ENCODE measurements around the gene PEPD. TPM values are rescaled to one million over a fixed set of nuclear protein-coding genes. Genes with fewer than 3 reads are reported as not detected.

The PEPD gene
- polyA plus RNA-seq, 1 donor from 2014 or later = 43.9 TPM

- H3K27me3 ChIP-seq (ENCODE audit: insufficient read depth, low read depth, low read length) = no peaks in the 10 kb centered on the region
- no peaks in the 10 kb centered on the region for H3K9me2 ChIP-seq (ENCODE audit: insufficient read depth, low read length)
- H3K27ac ChIP-seq (ENCODE audit: low read length) = no peak overlapping the region
- no peak overlapping the region for H3K4me2 ChIP-seq (ENCODE audit: low read length)
- no peak for TF ChIP-seq REST (IDR thresholded peaks at IDR 0.05; ENCODE audit: borderline replicate concordance)
- no peak for TF ChIP-seq MXI1 (conservative IDR thresholded peaks at IDR 0.05; ENCODE audit: poor library complexity, severe bottlenecking)
- no peak for TF ChIP-seq SMC3 (conservative IDR thresholded peaks at IDR 0.05; ENCODE audit: poor library complexity)
- TF ChIP-seq POLR2AphosphoS5 (IDR thresholded peaks at IDR 0.05) = no peak
- no peak for TF ChIP-seq TAF1 (IDR thresholded peaks at IDR 0.05; ENCODE audit: low read depth)
- TF ChIP-seq EP300 (conservative IDR thresholded peaks at IDR 0.05; ENCODE audit: poor library complexity, severe bottlenecking) = no peak
- no peak for TF ChIP-seq RAD21 (conservative IDR thresholded peaks at IDR 0.05)
- TF ChIP-seq CTCF (IDR thresholded peaks at IDR 0.05; ENCODE audit: poor library complexity, severe bottlenecking) = no peak
- no peak for TF ChIP-seq EZH2 (IDR thresholded peaks at IDR 0.05; ENCODE audit: borderline replicate concordance, insufficient read depth, low read length, poor library complexity, severe bottlenecking)
- no peaks in the 10 kb centered on the region for H3F3A ChIP-seq (ENCODE audit: insufficient read depth, low read length, poor library complexity, severe bottlenecking)
- no peaks in the 10 kb centered on the region for H3K79me2 ChIP-seq (replicated peaks; ENCODE audit: insufficient read depth, low read length)
- no peak overlapping the region for H3K4me3 ChIP-seq (ENCODE audit: low read length)
- no peaks in the 10 kb centered on the region for H3K36me3 ChIP-seq (ENCODE audit: insufficient read depth, low read length)
- no peak overlapping the region for H2AFZ ChIP-seq (ENCODE audit: low read depth, low read length)
- H3K9ac ChIP-seq (ENCODE audit: low read length) = no peak overlapping the region
- H3K9me3 ChIP-seq (ENCODE audit: low read length) = no peaks in the 10 kb centered on the region
- H4K20me1 ChIP-seq (ENCODE audit: insufficient read depth) = no peaks in the 10 kb centered on the region
Measured at GRCh38 chr19:33442706-33443105, 78.9 kb downstream of the PEPD start.

GRCh38 chr19:33441828-33442227, 79.8 kb downstream of the PEPD start:
- Histone ChIP-seq H3K27me3 (ENCODE audit: insufficient read depth, low read depth, low read length) (no peaks in the 10 kb centered on the region), H3K27ac (ENCODE audit: low read length) (no peak overlapping the region), H3K9me3 (ENCODE audit: low read length) (no peaks in the 10 kb centered on the region), H3K4me3 (ENCODE audit: low read length) (no peak overlapping the region), H4K20me1 (ENCODE audit: insufficient read depth) (no peaks in the 10 kb centered on the region), H3K36me3 (ENCODE audit: insufficient read depth, low read length) (no peaks in the 10 kb centered on the region), H3K79me2 (replicated peaks; ENCODE audit: insufficient read depth, low read length) (no peaks in the 10 kb centered on the region), H3K4me2 (ENCODE audit: low read length) (no peak overlapping the region), H2AFZ (ENCODE audit: low read depth, low read length) (no peak overlapping the region), H3F3A (ENCODE audit: insufficient read depth, low read length, poor library complexity, severe bottlenecking) (no peaks in the 10 kb centered on the region), H3K9me2 (ENCODE audit: insufficient read depth, low read length) (no peaks in the 10 kb centered on the region), H3K9ac (ENCODE audit: low read length) (no peak overlapping the region)
- TF ChIP-seq RAD21 (conservative IDR thresholded peaks at IDR 0.05) (no peak), TAF1 (IDR thresholded peaks at IDR 0.05; ENCODE audit: low read depth) (no peak)

DNA sequence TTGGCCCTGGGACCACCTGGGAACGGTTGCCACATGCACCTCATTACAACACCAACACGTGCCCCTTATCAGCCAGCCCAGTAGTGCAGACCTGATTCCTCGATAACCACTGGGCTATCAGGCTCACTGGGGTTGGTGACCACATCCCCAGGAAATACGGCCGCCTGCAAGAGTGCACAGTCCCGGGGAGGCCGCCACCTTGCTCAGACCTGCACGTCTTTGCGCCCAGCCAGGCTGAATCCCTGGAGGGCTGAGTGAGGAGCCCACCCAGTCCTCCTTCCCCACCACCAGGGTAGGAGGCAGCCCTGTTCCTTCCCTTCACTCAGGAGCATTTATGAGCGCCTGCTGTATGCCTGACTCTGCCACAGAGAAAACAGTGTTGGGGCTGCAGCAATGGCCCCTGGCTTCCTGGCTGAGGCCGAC, 80.3 kb downstream of the PEPD start:
- Histone ChIP-seq H4K20me1 (ENCODE audit: insufficient read depth) (no peaks in the 10 kb centered on the region), H3F3A (ENCODE audit: insufficient read depth, low read length, poor library complexity, severe bottlenecking) (no peaks in the 10 kb centered on the region), H3K9ac (ENCODE audit: low read length) (no peak overlapping the region), H3K36me3 (ENCODE audit: insufficient read depth, low read length) (no peaks in the 10 kb centered on the region), H2AFZ (ENCODE audit: low read depth, low read length) (no peak overlapping the region), H3K4me3 (ENCODE audit: low read length) (no peak overlapping the region), H3K27ac (ENCODE audit: low read length) (no peak overlapping the region), H3K79me2 (replicated peaks; ENCODE audit: insufficient read depth, low read length) (no peaks in the 10 kb centered on the region), H3K9me3 (ENCODE audit: low read length) (no peaks in the 10 kb centered on the region), H3K27me3 (ENCODE audit: insufficient read depth, low read depth, low read length) (no peaks in the 10 kb centered on the region), H3K4me2 (ENCODE audit: low read length) (no peak overlapping the region), H3K9me2 (ENCODE audit: insufficient read depth, low read length) (no peaks in the 10 kb centered on the region)
- TF ChIP-seq RAD21 (conservative IDR thresholded peaks at IDR 0.05) (no peak), EZH2 (IDR thresholded peaks at IDR 0.05; ENCODE audit: borderline replicate concordance, insufficient read depth, low read length, poor library complexity, severe bottlenecking) (no peak), SMC3 (conservative IDR thresholded peaks at IDR 0.05; ENCODE audit: poor library complexity) (no peak), TAF1 (IDR thresholded peaks at IDR 0.05; ENCODE audit: low read depth) (no peak), EP300 (conservative IDR thresholded peaks at IDR 0.05; ENCODE audit: poor library complexity, severe bottlenecking) (no peak), CTCF (IDR thresholded peaks at IDR 0.05; ENCODE audit: poor library complexity, severe bottlenecking) (no peak), POLR2AphosphoS5 (IDR thresholded peaks at IDR 0.05) (no peak), MXI1 (conservative IDR thresholded peaks at IDR 0.05; ENCODE audit: poor library complexity, severe bottlenecking) (no peak), REST (IDR thresholded peaks at IDR 0.05; ENCODE audit: borderline replicate concordance) (no peak)
